DOHH2 (cell line): ENCODE measurements around the gene FBXL17.

Source experiments
- H3F3A ChIP-seq: fragments of 200-600 bp; sonication (generic), shearing (Covaris generic); 2 replicates; pipeline ENCODE4 v1.6.0; 2016; ENCODE audit warnings: antibody characterized with exemption, mild to moderate bottlenecking; ENCODE audit not compliant: control insufficient read depth, insufficient read depth
- H3K27ac ChIP-seq: fragments of 200-600 bp; sonication (generic); 2 replicates; pipeline ENCODE4 v1.5.1; 2014; ENCODE audit warnings: low read depth, mild to moderate bottlenecking, low read length, moderate library complexity
- H3K27me3 ChIP-seq: fragments of 200-600 bp; sonication (generic); 2 replicates; pipeline ENCODE4 v1.6.1; 2014; ENCODE audit warnings: mild to moderate bottlenecking, low read length, mixed read lengths; ENCODE audit not compliant: control insufficient read depth
- H3K36me3 ChIP-seq: fragments of 200-600 bp; sonication (generic); 2 replicates; pipeline ENCODE4 v1.6.1; 2014; ENCODE audit warnings: mild to moderate bottlenecking, low read length, moderate library complexity, mixed read lengths; ENCODE audit not compliant: control insufficient read depth
- H3K4me1 ChIP-seq: fragments of 200-600 bp; sonication (generic); 2 replicates; pipeline ENCODE4 v1.6.1; 2014; ENCODE audit warnings: mild to moderate bottlenecking, low read length, mixed read lengths; ENCODE audit not compliant: control insufficient read depth
- H3K4me2 ChIP-seq: fragments of 200-600 bp; sonication (generic); 2 replicates; pipeline ENCODE4 v1.6.0; 2014; ENCODE audit warnings: mild to moderate bottlenecking, low read length, moderate library complexity
- H3K4me3 ChIP-seq: fragments of 200-600 bp; sonication (generic); 2 replicates; pipeline ENCODE4 v1.5.1; 2014; ENCODE audit warnings: mild to moderate bottlenecking, low read length, mixed read lengths
- H3K79me2 ChIP-seq: fragments of 200-600 bp; sonication (generic); 2 replicates; pipeline ENCODE4 v1.6.1; 2014; ENCODE audit warnings: mild to moderate bottlenecking, low read length, mixed read lengths; ENCODE audit not compliant: control insufficient read depth
- H3K9me2 ChIP-seq: fragments of 200-600 bp; sonication (generic); replicated peaks from 2 replicates; pipeline ENCODE4 v1.6.1; 2014; ENCODE audit warnings: mild to moderate bottlenecking, low read length, mixed read lengths; ENCODE audit not compliant: control insufficient read depth
- H3K9me3 ChIP-seq: fragments of 200-600 bp; sonication (generic); 2 replicates; pipeline ENCODE4 v1.6.1; 2014; ENCODE audit warnings: antibody characterized with exemption, low read length, mixed read lengths; ENCODE audit not compliant: control insufficient read depth, insufficient read depth
- H4K20me1 ChIP-seq: fragments of 200-600 bp; sonication (generic); 2 replicates; pipeline ENCODE4 v1.6.0; 2014; ENCODE audit warnings: low read depth, mild to moderate bottlenecking, antibody characterized with exemption, low read length, moderate library complexity; ENCODE audit not compliant: control insufficient read depth, insufficient read depth
- EZH2phosphoT487 ChIP-seq: fragments of 200-600 bp; sonication (generic); IDR thresholded peaks from 2 replicates; pipeline ENCODE4 v1.6.1; 2017; ENCODE audit warnings: borderline replicate concordance, mild to moderate bottlenecking, antibody characterized with exemption, low read length, moderate library complexity, mixed read lengths
- TF ChIP-seq, protein P1 (sequence below): fragments of 200-600 bp; sonication (generic); IDR thresholded peaks from one replicate; pipeline ENCODE4 v1.5.1; 2014; ENCODE audit warnings: antibody characterized with exemption, mild to moderate bottlenecking, low read depth, low read length; ENCODE audit not compliant: poor library complexity, severe bottlenecking

The FBXL17 gene

DNA sequence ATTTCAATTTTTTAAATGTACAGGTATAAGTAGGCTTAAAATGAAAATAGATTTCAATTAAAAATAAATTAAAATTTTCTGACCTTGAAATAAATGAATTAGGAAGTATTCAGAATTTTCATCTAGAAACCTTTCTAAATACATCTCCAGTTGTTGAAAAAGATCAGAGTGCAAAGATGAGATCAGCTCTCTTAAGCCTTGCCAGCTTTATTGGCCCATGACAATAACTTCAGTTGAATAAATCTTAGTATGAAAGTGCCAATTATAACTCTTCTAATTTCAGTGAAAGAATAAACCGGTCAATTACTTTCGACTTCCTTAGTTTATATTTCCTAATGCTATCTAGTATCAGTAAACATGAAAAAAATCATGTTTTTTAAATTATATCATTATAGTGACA, 117.4 kb downstream of the FBXL17 start:
- Histone ChIP-seq H3F3A (no peaks in the 10 kb centered on the region), H3K79me2 (no peaks in the 10 kb centered on the region), H3K4me2 (no peak overlapping the region), H3K9me2 (no peaks in the 10 kb centered on the region), H3K4me3 (no peak overlapping the region), H3K4me1 (no peaks in the 10 kb centered on the region), H3K27ac (no peak overlapping the region), H3K27me3 (no peaks in the 10 kb centered on the region), H4K20me1 (no peaks in the 10 kb centered on the region), H3K36me3 (no peaks in the 10 kb centered on the region), H3K9me3 (no peaks in the 10 kb centered on the region)
- no peak for TF ChIP-seq EZH2phosphoT487
- TF ChIP-seq, protein P1, sequence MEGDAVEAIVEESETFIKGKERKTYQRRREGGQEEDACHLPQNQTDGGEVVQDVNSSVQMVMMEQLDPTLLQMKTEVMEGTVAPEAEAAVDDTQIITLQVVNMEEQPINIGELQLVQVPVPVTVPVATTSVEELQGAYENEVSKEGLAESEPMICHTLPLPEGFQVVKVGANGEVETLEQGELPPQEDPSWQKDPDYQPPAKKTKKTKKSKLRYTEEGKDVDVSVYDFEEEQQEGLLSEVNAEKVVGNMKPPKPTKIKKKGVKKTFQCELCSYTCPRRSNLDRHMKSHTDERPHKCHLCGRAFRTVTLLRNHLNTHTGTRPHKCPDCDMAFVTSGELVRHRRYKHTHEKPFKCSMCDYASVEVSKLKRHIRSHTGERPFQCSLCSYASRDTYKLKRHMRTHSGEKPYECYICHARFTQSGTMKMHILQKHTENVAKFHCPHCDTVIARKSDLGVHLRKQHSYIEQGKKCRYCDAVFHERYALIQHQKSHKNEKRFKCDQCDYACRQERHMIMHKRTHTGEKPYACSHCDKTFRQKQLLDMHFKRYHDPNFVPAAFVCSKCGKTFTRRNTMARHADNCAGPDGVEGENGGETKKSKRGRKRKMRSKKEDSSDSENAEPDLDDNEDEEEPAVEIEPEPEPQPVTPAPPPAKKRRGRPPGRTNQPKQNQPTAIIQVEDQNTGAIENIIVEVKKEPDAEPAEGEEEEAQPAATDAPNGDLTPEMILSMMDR = no peak

DNA sequence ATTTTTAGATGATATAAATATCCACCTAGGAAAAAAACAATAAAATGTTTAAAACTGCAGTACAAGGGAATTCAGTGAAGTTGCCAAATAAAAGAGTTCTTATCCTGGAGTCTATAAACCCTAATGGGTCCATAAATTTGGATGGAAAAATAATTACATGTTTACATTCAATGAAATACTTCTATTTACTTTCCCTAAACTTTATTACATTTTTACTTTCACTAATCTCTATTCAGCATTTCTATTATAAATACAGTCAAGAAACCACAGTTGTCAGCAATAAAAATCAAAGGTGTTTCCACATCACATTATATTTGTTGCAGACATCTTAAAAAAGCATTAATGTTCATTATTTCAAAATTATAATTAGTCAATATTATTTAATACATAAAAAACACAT, 118.6 kb downstream of the FBXL17 start:
- H3K27ac ChIP-seq = no peak overlapping the region
- H3K4me2 ChIP-seq = no peak overlapping the region
- H3K4me1 ChIP-seq = no peaks in the 10 kb centered on the region
- H4K20me1 ChIP-seq = no peaks in the 10 kb centered on the region
- H3K27me3 ChIP-seq = no peaks in the 10 kb centered on the region
- no peaks in the 10 kb centered on the region for H3K9me2 ChIP-seq
- no peaks in the 10 kb centered on the region for H3K36me3 ChIP-seq
- H3F3A ChIP-seq = no peaks in the 10 kb centered on the region
- TF ChIP-seq, protein P1 = no peak
- no peak for TF ChIP-seq EZH2phosphoT487
- no peaks in the 10 kb centered on the region for H3K79me2 ChIP-seq
- H3K4me3 ChIP-seq = no peak overlapping the region
- no peaks in the 10 kb centered on the region for H3K9me3 ChIP-seq

GRCh38 chr5:108260858-108261170, 121.1 kb downstream of the FBXL17 start:
- Histone ChIP-seq H3K36me3 (no peaks in the 10 kb centered on the region), H3K4me3 (no peak overlapping the region)
- TF ChIP-seq EZH2phosphoT487 = no peak
- TF ChIP-seq, protein P1 = peak; percentile 4

More at GRCh38 chr5:108260858-108261170, 121.1 kb downstream of the FBXL17 start:
- Histone ChIP-seq H3K9me2 (no peaks in the 10 kb centered on the region), H3F3A (no peaks in the 10 kb centered on the region), H3K27me3 (no peaks in the 10 kb centered on the region), H4K20me1 (no peaks in the 10 kb centered on the region), H3K9me3 (no peaks in the 10 kb centered on the region), H3K4me1 (peaks cover 3% of the 10 kb centered on the region; the same call in 1 of the 2 replicates), H3K4me2 (no peak overlapping the region), H3K79me2 (no peaks in the 10 kb centered on the region), H3K27ac (no peak overlapping the region)
